HuH-7 (cell line): ENCODE measurements around the gene TMEM200A.

ENCODE experiments used
- DNase-seq: peaks from one replicate; pipeline ENCODE4 v3.0.0; 2011; ENCODE audit warnings: low spot score

TMEM200A gene

GRCh38 chr6:130489514-130489913, 123.7 kb downstream of the TMEM200A start:
- DNase-seq = no peak
